ENCODE measurements around the gene GHR.

GHR gene

DNA sequence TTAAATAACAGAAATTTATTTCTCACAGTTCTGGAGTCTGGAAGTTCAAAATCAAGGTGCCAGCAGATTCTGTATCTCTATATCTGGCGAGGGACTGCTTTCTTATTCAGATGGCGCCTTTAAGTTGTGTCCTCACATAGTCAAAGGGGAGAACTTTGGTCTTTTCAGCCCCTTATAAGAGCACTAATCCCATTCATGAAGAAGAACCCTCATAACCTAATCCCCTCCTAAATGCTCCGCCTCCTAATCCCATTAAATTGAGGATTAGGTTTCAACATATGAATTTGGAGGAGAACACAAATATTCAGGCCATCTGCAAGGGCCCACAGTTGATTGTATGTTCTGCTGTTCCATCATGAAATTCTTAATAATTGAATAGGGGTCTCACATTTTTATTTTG, 322.6 kb downstream of the GHR start:
- no peaks in the 10 kb centered on the region for H3K36me3 ChIP-seq (ENCODE audit: insufficient read depth, low read length)
- H3K4me2 ChIP-seq (ENCODE audit: low read length): no peak overlapping the region
- no peaks in the 10 kb centered on the region for H4K20me1 ChIP-seq (ENCODE audit: insufficient read depth, low read length)
- H3K4me1 ChIP-seq (ENCODE audit: insufficient read depth, low read length, severe bottlenecking): peaks cover 38% of the 10 kb centered on the region
- no peak overlapping the region for H3K9ac ChIP-seq (ENCODE audit: low read length)
- no peaks in the 10 kb centered on the region for H3K9me2 ChIP-seq (ENCODE audit: low read depth, low read length)
- no peaks in the 10 kb centered on the region for H3K79me2 ChIP-seq (ENCODE audit: insufficient read depth, low read length)
- H2AFZ ChIP-seq (ENCODE audit: low read length): no peak overlapping the region
- no peaks in the 10 kb centered on the region for H3K9me3 ChIP-seq (ENCODE audit: low read length)
- H3K27me3 ChIP-seq (ENCODE audit: insufficient read depth, low read length): no peaks in the 10 kb centered on the region
- H3K4me3 ChIP-seq (ENCODE audit: low read depth, low read length, poor library complexity, severe bottlenecking): no peak overlapping the region
- no peaks in the 10 kb centered on the region for H3F3A ChIP-seq (ENCODE audit: insufficient read depth, low read length)
- TF ChIP-seq, protein P1, sequence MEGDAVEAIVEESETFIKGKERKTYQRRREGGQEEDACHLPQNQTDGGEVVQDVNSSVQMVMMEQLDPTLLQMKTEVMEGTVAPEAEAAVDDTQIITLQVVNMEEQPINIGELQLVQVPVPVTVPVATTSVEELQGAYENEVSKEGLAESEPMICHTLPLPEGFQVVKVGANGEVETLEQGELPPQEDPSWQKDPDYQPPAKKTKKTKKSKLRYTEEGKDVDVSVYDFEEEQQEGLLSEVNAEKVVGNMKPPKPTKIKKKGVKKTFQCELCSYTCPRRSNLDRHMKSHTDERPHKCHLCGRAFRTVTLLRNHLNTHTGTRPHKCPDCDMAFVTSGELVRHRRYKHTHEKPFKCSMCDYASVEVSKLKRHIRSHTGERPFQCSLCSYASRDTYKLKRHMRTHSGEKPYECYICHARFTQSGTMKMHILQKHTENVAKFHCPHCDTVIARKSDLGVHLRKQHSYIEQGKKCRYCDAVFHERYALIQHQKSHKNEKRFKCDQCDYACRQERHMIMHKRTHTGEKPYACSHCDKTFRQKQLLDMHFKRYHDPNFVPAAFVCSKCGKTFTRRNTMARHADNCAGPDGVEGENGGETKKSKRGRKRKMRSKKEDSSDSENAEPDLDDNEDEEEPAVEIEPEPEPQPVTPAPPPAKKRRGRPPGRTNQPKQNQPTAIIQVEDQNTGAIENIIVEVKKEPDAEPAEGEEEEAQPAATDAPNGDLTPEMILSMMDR (IDR thresholded peaks at IDR 0.05; ENCODE audit: low read length): no peak; the same call in 1 of the 2 replicates
- no peak for TF ChIP-seq EZH2 (IDR thresholded peaks at IDR 0.05; ENCODE audit: borderline replicate concordance, low read length)
- peak overlapping the region; percentile 31 for H3K27ac ChIP-seq (ENCODE audit: low read depth, low read length, poor library complexity, severe bottlenecking)

DNA sequence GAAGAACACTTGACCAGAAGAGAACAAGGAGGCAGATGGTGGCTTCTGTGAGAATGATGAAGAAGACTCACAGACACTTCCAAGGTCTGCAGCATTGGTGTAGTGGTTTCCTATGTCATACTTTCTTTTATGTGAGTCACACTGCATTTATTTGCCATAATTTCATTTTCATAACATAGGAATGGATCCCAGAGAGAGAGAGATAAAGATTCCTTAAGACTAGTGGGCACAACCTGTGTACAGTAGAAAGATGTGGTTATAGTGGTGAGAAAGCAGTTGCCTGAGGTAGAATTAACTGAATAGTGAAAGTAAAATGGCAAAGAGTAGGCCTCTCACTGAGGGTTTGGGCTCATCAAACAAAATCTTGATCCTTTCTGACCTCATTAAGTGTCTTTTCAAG, 325.8 kb downstream of the GHR start:
- Histone ChIP-seq H3K27me3 (ENCODE audit: insufficient read depth, low read length) (no peaks in the 10 kb centered on the region), H3K9me2 (ENCODE audit: low read depth, low read length) (no peaks in the 10 kb centered on the region), H3K27ac (ENCODE audit: low read depth, low read length, poor library complexity, severe bottlenecking) (peak overlapping the region; percentile 76), H3K9ac (ENCODE audit: low read length) (no peak overlapping the region), H3K4me3 (ENCODE audit: low read depth, low read length, poor library complexity, severe bottlenecking) (no peak overlapping the region), H3K4me2 (ENCODE audit: low read length) (no peak overlapping the region), H3K79me2 (ENCODE audit: insufficient read depth, low read length) (no peaks in the 10 kb centered on the region), H3K9me3 (ENCODE audit: low read length) (no peaks in the 10 kb centered on the region), H3F3A (ENCODE audit: insufficient read depth, low read length) (no peaks in the 10 kb centered on the region), H3K36me3 (ENCODE audit: insufficient read depth, low read length) (no peaks in the 10 kb centered on the region), H4K20me1 (ENCODE audit: insufficient read depth, low read length) (no peaks in the 10 kb centered on the region), H3K4me1 (ENCODE audit: insufficient read depth, low read length, severe bottlenecking) (peaks cover 38% of the 10 kb centered on the region), H2AFZ (ENCODE audit: low read length) (no peak overlapping the region)
- TF ChIP-seq EZH2 (IDR thresholded peaks at IDR 0.05; ENCODE audit: borderline replicate concordance, low read length): no peak
- TF ChIP-seq, protein P1 (IDR thresholded peaks at IDR 0.05; ENCODE audit: low read length): no peak

DNA sequence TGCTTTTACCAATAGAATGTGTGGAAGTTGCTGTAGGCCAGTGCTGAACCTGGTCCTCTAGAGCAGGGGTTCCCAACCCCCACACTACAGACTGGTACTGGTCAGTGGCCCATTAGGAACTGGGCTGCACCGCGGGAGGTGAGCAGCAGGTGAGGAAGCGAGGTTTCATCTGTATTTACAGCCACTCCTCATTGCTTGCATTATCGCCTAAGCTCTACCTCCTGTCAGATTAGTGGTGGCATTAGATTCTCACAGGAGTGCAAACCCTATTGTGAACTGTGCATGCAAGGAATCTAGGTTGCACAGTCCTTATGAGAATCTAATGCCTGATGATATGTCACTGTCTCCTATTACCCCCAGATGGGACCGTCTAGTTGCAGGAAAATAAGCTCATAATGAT, 327.3 kb downstream of the GHR start:
- Histone ChIP-seq H3K27me3 (ENCODE audit: insufficient read depth, low read length) (no peaks in the 10 kb centered on the region), H3K9me2 (ENCODE audit: low read depth, low read length) (no peaks in the 10 kb centered on the region), H3K79me2 (ENCODE audit: insufficient read depth, low read length) (no peaks in the 10 kb centered on the region), H2AFZ (ENCODE audit: low read length) (no peak overlapping the region), H3F3A (ENCODE audit: insufficient read depth, low read length) (no peaks in the 10 kb centered on the region), H3K9me3 (ENCODE audit: low read length) (no peaks in the 10 kb centered on the region), H4K20me1 (ENCODE audit: insufficient read depth, low read length) (no peaks in the 10 kb centered on the region), H3K36me3 (ENCODE audit: insufficient read depth, low read length) (no peaks in the 10 kb centered on the region), H3K27ac (ENCODE audit: low read depth, low read length, poor library complexity, severe bottlenecking) (peak overlapping the region; percentile 55), H3K9ac (ENCODE audit: low read length) (no peak overlapping the region), H3K4me2 (ENCODE audit: low read length) (no peak overlapping the region), H3K4me3 (ENCODE audit: low read depth, low read length, poor library complexity, severe bottlenecking) (no peak overlapping the region), H3K4me1 (ENCODE audit: insufficient read depth, low read length, severe bottlenecking) (peaks cover 38% of the 10 kb centered on the region)
- no peak for TF ChIP-seq EZH2 (IDR thresholded peaks at IDR 0.05; ENCODE audit: borderline replicate concordance, low read length)
- TF ChIP-seq, protein P1 (IDR thresholded peaks at IDR 0.05; ENCODE audit: low read length): no peak
